Endodermal cell (in vitro differentiated cells): Measurements from ENCODE around the gene MLLT3. TPM values are rescaled to one million over a fixed set of nuclear protein-coding genes. Genes with fewer than 3 reads are reported as not detected.

Experiments used
- DNase-seq: peaks from one replicate; pipeline ENCODE4 v3.0.0-alpha.2; 2017
- H3K27ac ChIP-seq: 2 replicates; pipeline ENCODE4 v1.5.1; 2013; ENCODE audit warnings: mild to moderate bottlenecking, low read depth, low read length, moderate library complexity
- H3K27me3 ChIP-seq: 2 replicates; pipeline ENCODE4 v1.6.1; 2013; ENCODE audit warnings: mild to moderate bottlenecking, low read length, moderate library complexity; ENCODE audit not compliant: insufficient read depth, control insufficient read depth, poor library complexity, severe bottlenecking
- H3K36me3 ChIP-seq: 2 replicates; pipeline ENCODE4 v1.7.0; 2013; ENCODE audit warnings: mild to moderate bottlenecking, low read length, moderate library complexity; ENCODE audit not compliant: control insufficient read depth, insufficient read depth
- H3K4me1 ChIP-seq: one replicate; pipeline ENCODE4 v1.7.0; 2013; ENCODE audit warnings: low read length; ENCODE audit not compliant: control insufficient read depth, insufficient read depth
- H3K4me3 ChIP-seq: 2 replicates; pipeline ENCODE4 v1.5.1; 2013; ENCODE audit warnings: mild to moderate bottlenecking, low read length, moderate library complexity
- H3K9ac ChIP-seq: 2 replicates; pipeline ENCODE4 v1.6.1; 2013; ENCODE audit warnings: mild to moderate bottlenecking, low read length, moderate library complexity; ENCODE audit not compliant: poor library complexity, severe bottlenecking; ENCODE audit errors: extremely low read depth
- H3K9me3 ChIP-seq: 2 replicates; pipeline ENCODE4 v1.6.1; 2013; ENCODE audit warnings: mild to moderate bottlenecking, low read length, moderate library complexity; ENCODE audit not compliant: control insufficient read depth
- H3K27ac Mint-ChIP-seq: 2 replicates; pipeline ENCODE4 v1.8.0; 2020; ENCODE audit warnings: mixed read lengths
- H3K27me3 Mint-ChIP-seq: 2 replicates; pipeline ENCODE4 v1.8.0; 2021; ENCODE audit warnings: mild to moderate bottlenecking, mixed read lengths; ENCODE audit not compliant: insufficient read depth
- H3K36me3 Mint-ChIP-seq: 2 replicates; pipeline ENCODE4 v1.8.0; 2020; ENCODE audit warnings: low read depth, mixed read lengths
- H3K4me1 Mint-ChIP-seq: 2 replicates; pipeline ENCODE4 v1.8.0; 2020; ENCODE audit warnings: mixed read lengths
- H3K4me3 Mint-ChIP-seq: 2 replicates; pipeline ENCODE4 v1.8.0; 2020; ENCODE audit warnings: mild to moderate bottlenecking, moderate library complexity, mixed read lengths
- H3K9me3 Mint-ChIP-seq: 2 replicates; pipeline ENCODE4 v1.8.0; 2020; ENCODE audit warnings: mild to moderate bottlenecking, mixed read lengths
- WGBS, 2 experiments: methylation state at CpG; one replicate each; pipeline versions ENCODE4 v1.1.5 to v1.1.7; 2013; ENCODE audit warnings: missing lambda C conversion rate in 2 of 2, mixed read lengths in 1 of 2; ENCODE audit not compliant: insufficient coverage in 1 of 2, insufficient read length in 1 of 2; 5-methylcytosine and 5-hydroxymethylcytosine counted together
- total RNA-seq, 2 donors: library from RNA; stranded (reverse); fragmentation: NEBNext Ultra II Directional in 1 of 2; extraction: Animal tissue kit (Norgen Biotek cat#: 25700) in 1 of 2; gene quantifications; 2 replicates in 1 of 2; 3 replicates in 1 of 2; pipeline ENCODE4 v1.2.1, GENCODE V29; 2021
- TF ChIP-seq, protein P1 (sequence below): fragments of 200-600 bp; sonication (generic); conservative IDR thresholded peaks from 2 replicates; pipeline ENCODE4 v1.5.0; 2021; ENCODE audit warnings: antibody characterized with exemption, mild to moderate bottlenecking

Gene MLLT3
- total RNA-seq, 2 donors from 2014 or later: 5.5 to 12.2 TPM

DNA sequence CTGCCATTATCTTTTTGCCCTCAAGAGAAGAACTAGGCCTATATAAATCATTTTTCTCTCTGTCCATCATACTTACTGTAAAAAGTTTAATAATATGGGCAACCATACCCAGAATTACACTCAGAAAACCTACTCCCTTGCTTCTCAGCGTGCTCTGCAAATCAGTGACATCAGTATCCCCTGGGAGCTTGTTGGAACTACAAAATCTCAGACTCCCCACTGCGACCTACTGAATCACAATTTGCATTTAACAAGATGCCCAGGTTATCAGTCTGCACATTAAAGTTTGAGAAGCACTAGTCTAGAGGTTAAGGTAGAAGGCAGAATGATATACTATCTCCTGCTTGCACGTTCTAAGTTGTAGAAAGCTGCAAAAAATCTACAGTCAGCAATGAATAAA lies 127.2 kb downstream of the MLLT3 start:
- no peaks in the 10 kb centered on the region for H3K9me3 Mint-ChIP-seq
- no peak overlapping the region for H3K4me3 Mint-ChIP-seq
- no peaks in the 10 kb centered on the region for H3K36me3 Mint-ChIP-seq
- Histone ChIP-seq H3K27me3 (no peaks in the 10 kb centered on the region), H3K4me3 (no peak overlapping the region), H3K27ac (no peak overlapping the region), H3K4me1 (peaks cover 10% of the 10 kb centered on the region), H3K9ac (no peak overlapping the region), H3K9me3 (no peaks in the 10 kb centered on the region), H3K36me3 (no peaks in the 10 kb centered on the region)
- 49 to 55% methylated on average over 3 of the region's 3 CpGs for WGBS, 2 experiments
- DNase-seq: no peak
- H3K27me3 Mint-ChIP-seq: no peaks in the 10 kb centered on the region
- peaks cover 21% of the 10 kb centered on the region for H3K4me1 Mint-ChIP-seq
- H3K27ac Mint-ChIP-seq: no peak overlapping the region
- TF ChIP-seq, protein P1, sequence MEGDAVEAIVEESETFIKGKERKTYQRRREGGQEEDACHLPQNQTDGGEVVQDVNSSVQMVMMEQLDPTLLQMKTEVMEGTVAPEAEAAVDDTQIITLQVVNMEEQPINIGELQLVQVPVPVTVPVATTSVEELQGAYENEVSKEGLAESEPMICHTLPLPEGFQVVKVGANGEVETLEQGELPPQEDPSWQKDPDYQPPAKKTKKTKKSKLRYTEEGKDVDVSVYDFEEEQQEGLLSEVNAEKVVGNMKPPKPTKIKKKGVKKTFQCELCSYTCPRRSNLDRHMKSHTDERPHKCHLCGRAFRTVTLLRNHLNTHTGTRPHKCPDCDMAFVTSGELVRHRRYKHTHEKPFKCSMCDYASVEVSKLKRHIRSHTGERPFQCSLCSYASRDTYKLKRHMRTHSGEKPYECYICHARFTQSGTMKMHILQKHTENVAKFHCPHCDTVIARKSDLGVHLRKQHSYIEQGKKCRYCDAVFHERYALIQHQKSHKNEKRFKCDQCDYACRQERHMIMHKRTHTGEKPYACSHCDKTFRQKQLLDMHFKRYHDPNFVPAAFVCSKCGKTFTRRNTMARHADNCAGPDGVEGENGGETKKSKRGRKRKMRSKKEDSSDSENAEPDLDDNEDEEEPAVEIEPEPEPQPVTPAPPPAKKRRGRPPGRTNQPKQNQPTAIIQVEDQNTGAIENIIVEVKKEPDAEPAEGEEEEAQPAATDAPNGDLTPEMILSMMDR: no peak

DNA sequence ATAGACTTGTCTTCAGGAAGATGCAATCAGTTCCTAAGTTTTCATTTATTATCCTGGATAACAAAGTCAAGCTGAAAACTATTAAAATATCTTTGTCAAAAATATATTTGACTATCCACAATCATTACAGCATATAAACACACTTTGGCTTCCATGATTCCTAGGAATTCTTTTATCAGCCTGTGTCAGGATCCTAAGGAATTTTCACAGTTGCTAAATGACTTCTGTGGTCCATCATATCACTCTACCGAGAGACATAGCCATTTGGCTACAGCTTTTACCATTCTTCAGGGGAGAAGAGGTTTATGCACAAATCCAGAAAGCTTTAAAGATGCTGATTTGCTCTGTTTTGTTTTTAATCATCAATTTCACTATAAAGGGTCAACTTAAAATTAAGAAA lies 128.3 kb downstream of the MLLT3 start:
- Mint-ChIP-seq H3K27me3 (no peaks in the 10 kb centered on the region), H3K4me3 (no peak overlapping the region), H3K36me3 (no peaks in the 10 kb centered on the region), H3K4me1 (peaks cover 31% of the 10 kb centered on the region), H3K27ac (no peak overlapping the region), H3K9me3 (no peaks in the 10 kb centered on the region)
- no peaks in the 10 kb centered on the region for H3K9me3 ChIP-seq
- H3K4me3 ChIP-seq: no peak overlapping the region
- TF ChIP-seq, protein P1: no peak
- WGBS, 2 experiments: 91% methylated on average over 1 of the region's 1 CpG; no CpG with 5 or more reads in 1 of the 2 experiments
- H3K27me3 ChIP-seq: no peaks in the 10 kb centered on the region
- H3K27ac ChIP-seq: no peak overlapping the region
- peaks cover 10% of the 10 kb centered on the region for H3K4me1 ChIP-seq
- no peak for DNase-seq
- no peaks in the 10 kb centered on the region for H3K36me3 ChIP-seq
- H3K9ac ChIP-seq: no peak overlapping the region

DNA sequence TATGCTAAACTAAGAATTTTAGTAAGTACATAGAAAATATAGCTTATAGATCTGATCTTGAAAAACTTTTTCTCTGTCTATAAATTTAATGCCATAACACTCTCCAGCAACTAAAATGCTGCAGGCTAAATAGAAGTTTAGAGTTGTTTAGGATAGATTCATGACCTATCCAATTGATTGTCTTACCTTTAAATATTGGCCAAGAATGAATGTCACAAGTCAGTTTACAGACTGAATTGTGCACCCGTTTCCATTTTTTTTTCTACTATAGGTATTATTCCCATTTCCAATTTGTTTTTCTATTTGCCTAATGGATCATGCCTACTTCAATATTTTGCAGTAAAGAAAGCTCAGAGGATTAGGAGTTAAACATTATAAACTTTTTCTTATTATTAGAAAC lies 129.5 kb downstream of the MLLT3 start:
- no peak overlapping the region for H3K27ac ChIP-seq
- no peaks in the 10 kb centered on the region for H3K27me3 ChIP-seq
- Mint-ChIP-seq H3K27me3 (no peaks in the 10 kb centered on the region), H3K9me3 (no peaks in the 10 kb centered on the region), H3K4me1 (peaks cover 32% of the 10 kb centered on the region), H3K27ac (no peak overlapping the region), H3K36me3 (no peaks in the 10 kb centered on the region), H3K4me3 (no peak overlapping the region)
- DNase-seq: no peak
- no peaks in the 10 kb centered on the region for H3K36me3 ChIP-seq
- WGBS, 2 experiments: 82 to 86% methylated on average over 1 of the region's 1 CpG
- no peak overlapping the region for H3K4me3 ChIP-seq
- no peak overlapping the region for H3K9ac ChIP-seq
- TF ChIP-seq, protein P1: no peak
- no peaks in the 10 kb centered on the region for H3K9me3 ChIP-seq
- peaks cover 10% of the 10 kb centered on the region for H3K4me1 ChIP-seq
